Fibroblast of lung (primary cell): Measurements from ENCODE around the gene WBP4.

Experiments
- EZH2 ChIP-seq: IDR thresholded peaks from 2 replicates; pipeline ENCODE4 v1.5.1; 2012; ENCODE audit warnings: low read length, control low read depth, mild to moderate bottlenecking; ENCODE audit errors: missing control alignments
- TF ChIP-seq, protein P1 (sequence below), 2 donors: IDR thresholded peaks in 1 of 2; conservative IDR thresholded peaks in 1 of 2; 1 replicate in 1 of 2; 2 replicates in 1 of 2; pipeline ENCODE4 v1.5.1; 2011 to 2012; ENCODE audit warnings: low read length in 2 of 2, control low read depth in 1 of 2, inconsistent platforms in 1 of 2, low read depth in 1 of 2, mild to moderate bottlenecking in 1 of 2

DNA sequence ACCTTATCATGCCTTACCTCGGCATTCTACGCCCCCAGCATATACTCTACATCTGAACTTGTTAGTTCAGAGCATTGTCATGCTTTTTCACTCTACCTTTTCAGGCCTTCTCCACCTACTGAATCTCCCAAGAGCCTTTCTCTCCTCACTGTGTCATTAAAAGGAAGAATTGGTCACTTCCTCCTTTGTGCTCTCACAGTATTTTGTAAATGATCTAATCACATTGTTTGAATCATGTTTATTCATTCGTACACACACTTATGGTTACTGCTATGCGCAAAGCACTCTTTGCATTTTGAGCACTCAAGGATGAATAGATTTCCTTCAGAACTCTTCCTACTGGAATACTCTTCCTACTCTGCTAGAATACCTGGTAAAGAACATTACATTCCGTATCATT, 26.4 kb upstream of the WBP4 start:
- TF ChIP-seq, protein P1, sequence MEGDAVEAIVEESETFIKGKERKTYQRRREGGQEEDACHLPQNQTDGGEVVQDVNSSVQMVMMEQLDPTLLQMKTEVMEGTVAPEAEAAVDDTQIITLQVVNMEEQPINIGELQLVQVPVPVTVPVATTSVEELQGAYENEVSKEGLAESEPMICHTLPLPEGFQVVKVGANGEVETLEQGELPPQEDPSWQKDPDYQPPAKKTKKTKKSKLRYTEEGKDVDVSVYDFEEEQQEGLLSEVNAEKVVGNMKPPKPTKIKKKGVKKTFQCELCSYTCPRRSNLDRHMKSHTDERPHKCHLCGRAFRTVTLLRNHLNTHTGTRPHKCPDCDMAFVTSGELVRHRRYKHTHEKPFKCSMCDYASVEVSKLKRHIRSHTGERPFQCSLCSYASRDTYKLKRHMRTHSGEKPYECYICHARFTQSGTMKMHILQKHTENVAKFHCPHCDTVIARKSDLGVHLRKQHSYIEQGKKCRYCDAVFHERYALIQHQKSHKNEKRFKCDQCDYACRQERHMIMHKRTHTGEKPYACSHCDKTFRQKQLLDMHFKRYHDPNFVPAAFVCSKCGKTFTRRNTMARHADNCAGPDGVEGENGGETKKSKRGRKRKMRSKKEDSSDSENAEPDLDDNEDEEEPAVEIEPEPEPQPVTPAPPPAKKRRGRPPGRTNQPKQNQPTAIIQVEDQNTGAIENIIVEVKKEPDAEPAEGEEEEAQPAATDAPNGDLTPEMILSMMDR (conservative IDR thresholded peaks at IDR 0.05 in 1 of 2, IDR thresholded peaks at IDR 0.05 in 1 of 2; ENCODE audit: low read depth in 1 of 2, low read length in 2 of 2): no peak
- TF ChIP-seq EZH2: no peak
